ENCODE data around the gene ARRDC2.

ARRDC2 gene

GRCh38 chr19:18060472-18060871, 52.5 kb downstream of the ARRDC2 start:
- no peak for DNase-seq

GRCh38 chr19:18062028-18062427, 54.1 kb downstream of the ARRDC2 start:
- no peak for DNase-seq

GRCh38 chr19:18063463-18063862, 55.5 kb downstream of the ARRDC2 start:
- no peak for DNase-seq

Data from retina (tissue), 1 donor.